Breast epithelium (tissue), 3 donors: ENCODE measurements around the gene MPDZ.

Experiments used
- CTCF ChIP-seq, 3 donors: fragments of 450-650 bp; IDR thresholded peaks; one replicate each; pipeline ENCODE4 v1.5.1; 2016 to 2017; ENCODE audit warnings: antibody characterized with exemption in 3 of 3, mild to moderate bottlenecking in 3 of 3, moderate library complexity in 3 of 3
- POLR2A ChIP-seq: fragments of 450-650 bp; IDR thresholded peaks from one replicate; pipeline ENCODE4 v1.6.1; 2016; ENCODE audit warnings: antibody characterized with exemption, mild to moderate bottlenecking, moderate library complexity
- POLR2AphosphoS5 ChIP-seq, 3 donors: sonication (generic); formaldehyde crosslinking; IDR thresholded peaks; one replicate each; pipeline ENCODE4 v1.6.1; 2017; ENCODE audit warnings: antibody characterized with exemption in 3 of 3

DNA sequence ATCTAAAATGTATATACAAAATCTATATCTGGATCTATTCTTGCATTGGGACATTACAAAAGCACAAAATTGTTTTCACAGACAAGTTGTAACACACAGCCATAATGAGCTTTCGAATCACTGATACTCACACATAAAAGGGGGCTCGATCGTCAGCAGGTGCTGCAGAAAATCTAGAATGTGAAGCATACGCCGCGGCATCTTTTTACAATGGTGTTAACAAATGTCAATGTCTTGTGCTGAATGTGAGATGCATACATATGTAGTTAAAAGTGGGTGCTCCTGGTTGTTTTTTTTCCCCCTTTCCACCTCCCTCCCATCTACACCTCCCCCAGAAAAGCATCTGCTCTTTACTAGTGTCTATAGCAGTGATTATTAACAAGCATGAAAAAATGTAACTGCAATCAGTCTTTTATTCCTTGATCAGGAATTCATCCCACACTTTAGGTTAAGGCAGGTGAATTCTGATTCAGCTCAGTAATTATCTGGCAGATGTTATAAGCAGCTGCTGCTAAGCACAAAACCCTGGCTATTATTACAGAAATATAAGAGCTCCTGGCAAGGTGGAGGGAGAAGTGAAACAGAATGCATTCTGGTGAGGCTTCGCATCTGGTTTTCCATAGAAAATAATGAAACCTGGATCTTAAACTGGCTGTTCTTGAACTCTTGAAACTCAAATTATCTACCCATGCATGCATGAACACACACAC, 114.1 kb downstream of the MPDZ start:
- TF ChIP-seq CTCF (IDR thresholded peaks at IDR 0.05) (no peak), POLR2A (no peak), POLR2AphosphoS5 (IDR thresholded peaks at IDR 0.05) (no peak)
